Caco-2 (cell line): Measurements from ENCODE around the gene CACNA2D4. TPM values are rescaled to one million over a fixed set of nuclear protein-coding genes. Genes with fewer than 3 reads are reported as not detected.

Source experiments
- BruUV-seq: library from RNA; stranded (reverse); fragments of 400-500 nt; replicated peaks from 2 replicates; lab custom pipeline; 2021; lab: Mats Ljungman, UMichigan
- CTCF ChIA-PET: fragments of 300-600 bp; sonication (Branson Sonifier 250); formaldehyde crosslinking; loops from one replicate; lab custom pipeline; 2022; ENCODE audit warnings: antibody characterized with exemption; lab: Charles Lee
- POLR2A ChIA-PET: fragments of 300-600 bp; sonication (Branson Sonifier 250); formaldehyde crosslinking; loops from one replicate; lab custom pipeline; 2022; ENCODE audit warnings: antibody characterized with exemption; lab: Charles Lee
- DNase-seq, 2 experiments: peaks; one replicate each; pipeline versions ENCODE4 v3.0.0 to v3.0.0-alpha.2; 2020 to 2022
- H3K27me3 ChIP-seq: replicated peaks from 2 replicates; pipeline ENCODE4 v1.6.0; 2011; ENCODE audit warnings: low read length; ENCODE audit not compliant: control insufficient read depth, insufficient read depth
- H3K36me3 ChIP-seq: 2 replicates; pipeline ENCODE4 v1.5.1; 2011; ENCODE audit warnings: low read length; ENCODE audit not compliant: control insufficient read depth, insufficient read depth
- H3K4me1 ChIP-seq: fragments of 250-450 bp; sonication (Bioruptor Pico); 2 replicates; pipeline ENCODE4 v1.5.1; 2020; ENCODE audit warnings: mild to moderate bottlenecking
- H3K4me3 ChIP-seq: 2 replicates; pipeline ENCODE4 v1.5.1; 2011; ENCODE audit warnings: low read depth, mild to moderate bottlenecking, control low read depth, low read length
- H3K9me3 ChIP-seq: fragments of 250-450 bp; sonication (Bioruptor Pico); 2 replicates; pipeline ENCODE4 v1.5.1; 2020; ENCODE audit warnings: mild to moderate bottlenecking, moderate library complexity
- H3K27ac Mint-ChIP-seq: one replicate; pipeline ENCODE4 v1.8.0; 2022; ENCODE audit warnings: mixed read lengths; ENCODE audit not compliant: unreplicated experiment
- H3K27me3 Mint-ChIP-seq: one replicate; pipeline ENCODE4 v1.8.0; 2022; ENCODE audit warnings: mixed read lengths; ENCODE audit not compliant: insufficient read depth, unreplicated experiment
- H3K36me3 Mint-ChIP-seq: one replicate; pipeline ENCODE4 v1.8.0; 2022; ENCODE audit warnings: mild to moderate bottlenecking, mixed read lengths; ENCODE audit not compliant: insufficient read depth, unreplicated experiment
- H3K4me1 Mint-ChIP-seq: one replicate; pipeline ENCODE4 v1.8.0; 2022; ENCODE audit warnings: low read depth, mixed read lengths; ENCODE audit not compliant: unreplicated experiment
- H3K4me3 Mint-ChIP-seq: one replicate; pipeline ENCODE4 v1.8.0; 2022; ENCODE audit warnings: mild to moderate bottlenecking, moderate library complexity, mixed read lengths; ENCODE audit not compliant: unreplicated experiment
- H3K9me3 Mint-ChIP-seq: one replicate; pipeline ENCODE4 v1.8.0; 2022; ENCODE audit warnings: mixed read lengths; ENCODE audit not compliant: unreplicated experiment
- CTCF ChIP-seq, 2 experiments: fragments of 200-600 bp in 1 of 2; IDR thresholded peaks; 1 replicate in 1 of 2; 2 replicates in 1 of 2; pipeline versions ENCODE4 v1.5.1 to v1.8.0; 2011 to 2022; ENCODE audit warnings: antibody characterized with exemption in 1 of 2, control low read depth in 1 of 2, inconsistent platforms in 1 of 2, low read depth in 1 of 2, low read length in 1 of 2, mild to moderate bottlenecking in 1 of 2, moderate library complexity in 1 of 2; ENCODE audit not compliant: insufficient read depth in 1 of 2, severe bottlenecking in 1 of 2, unreplicated experiment in 1 of 2
- intact Hi-C: fragments of 100-400 bp; cut with micrococcal nuclease; formaldehyde crosslinking; loops from one replicate; pipeline ENCODE4 v1.10.0; 2022; ENCODE audit not compliant: unreplicated experiment
- total RNA-seq: library from RNA; stranded (reverse); gene quantifications from 2 replicates; pipeline ENCODE4 v1.2.3, GENCODE V29; 2022

The CACNA2D4 gene
- total RNA-seq, 1 experiment from 2014 or later, result 2.2 TPM

GRCh38 chr12:1822699-1823098 lies 95.8 kb downstream of the CACNA2D4 start:
- Histone ChIP-seq H3K36me3 (no peaks in the 10 kb centered on the region), H3K4me1 (no peaks in the 10 kb centered on the region), H3K27me3 (no peaks in the 10 kb centered on the region), H3K4me3 (no peak overlapping the region), H3K9me3 (no peaks in the 10 kb centered on the region)
- no peak overlapping the region for H3K4me3 Mint-ChIP-seq
- CTCF ChIA-PET, result no interaction called here
- H3K27ac Mint-ChIP-seq, result no peak overlapping the region
- H3K9me3 Mint-ChIP-seq, result no peaks in the 10 kb centered on the region
- POLR2A ChIA-PET, result no interaction called here
- intact Hi-C loops, result no loop called here
- H3K27me3 Mint-ChIP-seq, result peaks cover 18% of the 10 kb centered on the region
- no peak for TF ChIP-seq CTCF (IDR thresholded peaks at IDR 0.05; ENCODE audit: insufficient read depth in 1 of 2, low read depth in 1 of 2, low read length in 1 of 2, severe bottlenecking in 1 of 2, unreplicated experiment in 1 of 2)
- no peaks in the 10 kb centered on the region for H3K4me1 Mint-ChIP-seq
- DNase-seq, result no peak
- BruUV-seq, result no TSS peak
- peaks cover 5% of the 10 kb centered on the region for H3K36me3 Mint-ChIP-seq

GRCh38 chr12:1821805-1822204 lies 96.6 kb downstream of the CACNA2D4 start:
- CTCF ChIA-PET, result interaction anchor here (0.6 to 0.9 kb wide), 2 partner anchors 136 to 699 kb away, joined by 3 read pairs; no protein-coding TSS in a partner anchor
- Histone ChIP-seq H3K9me3 (no peaks in the 10 kb centered on the region), H3K4me1 (no peaks in the 10 kb centered on the region), H3K36me3 (no peaks in the 10 kb centered on the region), H3K4me3 (no peak overlapping the region), H3K27me3 (no peaks in the 10 kb centered on the region)
- Mint-ChIP-seq H3K4me3 (no peak overlapping the region), H3K9me3 (no peaks in the 10 kb centered on the region), H3K27me3 (peaks cover 18% of the 10 kb centered on the region), H3K27ac (no peak overlapping the region), H3K4me1 (no peaks in the 10 kb centered on the region), H3K36me3 (peaks cover 5% of the 10 kb centered on the region)
- intact Hi-C loops, result no loop called here
- TF ChIP-seq CTCF (IDR thresholded peaks at IDR 0.05; ENCODE audit: insufficient read depth in 1 of 2, low read depth in 1 of 2, low read length in 1 of 2, severe bottlenecking in 1 of 2, unreplicated experiment in 1 of 2), result no peak
- POLR2A ChIA-PET, result interaction anchor here (0.6 kb wide), 1 partner anchor 1259 kb away, joined by 5 read pairs; no protein-coding TSS in a partner anchor
- no TSS peak for BruUV-seq
- no peak for DNase-seq

GRCh38 chr12:1820896-1821291 lies 97.6 kb downstream of the CACNA2D4 start:
- no TSS peak for BruUV-seq
- H3K27me3 Mint-ChIP-seq, result peaks cover 18% of the 10 kb centered on the region
- CTCF ChIA-PET, result no interaction called here

More at GRCh38 chr12:1820896-1821291, 97.6 kb downstream of the CACNA2D4 start:
- POLR2A ChIA-PET, result no interaction called here
- peaks cover 5% of the 10 kb centered on the region for H3K36me3 Mint-ChIP-seq
- TF ChIP-seq CTCF (IDR thresholded peaks at IDR 0.05; ENCODE audit: insufficient read depth in 1 of 2, low read depth in 1 of 2, low read length in 1 of 2, severe bottlenecking in 1 of 2, unreplicated experiment in 1 of 2), result no peak
- no peak overlapping the region for H3K27ac Mint-ChIP-seq
- no peaks in the 10 kb centered on the region for H3K36me3 ChIP-seq
- H3K4me3 ChIP-seq, result no peak overlapping the region
- intact Hi-C loops, result no loop called here
- no peak for DNase-seq
- no peaks in the 10 kb centered on the region for H3K9me3 ChIP-seq
- no peaks in the 10 kb centered on the region for H3K9me3 Mint-ChIP-seq
- no peaks in the 10 kb centered on the region for H3K27me3 ChIP-seq
- H3K4me1 Mint-ChIP-seq, result peaks cover 7% of the 10 kb centered on the region
- no peak overlapping the region for H3K4me3 Mint-ChIP-seq
- peaks cover 9% of the 10 kb centered on the region; the same call in 1 of the 2 replicates for H3K4me1 ChIP-seq
